ENCODE measurements around the gene BEGAIN. TPM values are rescaled to one million over a fixed set of nuclear protein-coding genes. Genes with fewer than 3 reads are reported as not detected.

The BEGAIN gene
- total RNA-seq, 4 donors from 2014 or later = 0.25 to 2.2 (median 1.6) TPM

GRCh38 chr14:100617410-100618317 lies 30.4 kb upstream of the BEGAIN start:
- WGBS, 2 donors = 47 to 57% methylated on average over 20 of the region's 20 CpGs

DNA sequence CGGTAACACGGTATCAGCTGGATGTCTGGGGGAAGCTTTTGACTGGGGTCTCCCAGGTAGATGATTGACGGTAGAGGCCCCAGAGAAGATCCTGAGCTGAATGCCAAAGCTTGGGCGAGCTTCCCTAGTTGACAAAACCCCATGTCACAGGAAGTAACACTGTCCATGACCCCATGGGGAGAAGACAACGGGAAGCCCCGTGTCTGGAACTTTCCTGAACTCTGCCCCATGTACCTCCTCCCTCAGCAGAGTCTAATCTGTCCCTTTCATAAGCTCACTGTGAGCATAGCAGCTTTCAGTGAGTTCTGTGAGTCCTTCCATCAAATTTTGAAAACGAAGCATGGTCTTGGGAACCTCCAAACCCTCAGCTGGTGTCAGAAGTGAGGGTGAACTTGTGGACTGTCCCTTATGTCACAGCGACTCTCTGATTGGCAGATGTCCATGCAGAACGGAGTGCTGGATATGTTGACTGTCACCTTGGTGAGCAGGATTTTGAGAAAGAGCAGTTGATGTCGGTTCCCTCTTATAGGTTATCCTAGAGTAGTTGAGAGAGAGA lies 29.7 kb upstream of the BEGAIN start:
- intact Hi-C loops (cut with DNase I; ENCODE audit: low total_unique reads) = no loop called here
- 65 to 67% methylated on average over 10 of the region's 10 CpGs for WGBS, 2 donors
- no peak for TF ChIP-seq POLR2A (IDR thresholded peaks at IDR 0.05)
- TF ChIP-seq, protein P1, sequence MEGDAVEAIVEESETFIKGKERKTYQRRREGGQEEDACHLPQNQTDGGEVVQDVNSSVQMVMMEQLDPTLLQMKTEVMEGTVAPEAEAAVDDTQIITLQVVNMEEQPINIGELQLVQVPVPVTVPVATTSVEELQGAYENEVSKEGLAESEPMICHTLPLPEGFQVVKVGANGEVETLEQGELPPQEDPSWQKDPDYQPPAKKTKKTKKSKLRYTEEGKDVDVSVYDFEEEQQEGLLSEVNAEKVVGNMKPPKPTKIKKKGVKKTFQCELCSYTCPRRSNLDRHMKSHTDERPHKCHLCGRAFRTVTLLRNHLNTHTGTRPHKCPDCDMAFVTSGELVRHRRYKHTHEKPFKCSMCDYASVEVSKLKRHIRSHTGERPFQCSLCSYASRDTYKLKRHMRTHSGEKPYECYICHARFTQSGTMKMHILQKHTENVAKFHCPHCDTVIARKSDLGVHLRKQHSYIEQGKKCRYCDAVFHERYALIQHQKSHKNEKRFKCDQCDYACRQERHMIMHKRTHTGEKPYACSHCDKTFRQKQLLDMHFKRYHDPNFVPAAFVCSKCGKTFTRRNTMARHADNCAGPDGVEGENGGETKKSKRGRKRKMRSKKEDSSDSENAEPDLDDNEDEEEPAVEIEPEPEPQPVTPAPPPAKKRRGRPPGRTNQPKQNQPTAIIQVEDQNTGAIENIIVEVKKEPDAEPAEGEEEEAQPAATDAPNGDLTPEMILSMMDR (IDR thresholded peaks at IDR 0.05) = no peak
- no peak overlapping the region for H3K4me3 ChIP-seq (ENCODE audit: low read depth, poor library complexity, severe bottlenecking)
- peak in 1 of 2 donors; percentile 50 for DNase-seq (ENCODE audit: low spot score in 2 of 2)

More at GRCh38 chr14:100617410-100618317, 30.4 kb upstream of the BEGAIN start:
- H3K4me3 ChIP-seq (ENCODE audit: low read depth, poor library complexity, severe bottlenecking) = no peak overlapping the region
- DNase-seq (ENCODE audit: low spot score in 2 of 2) = peak in 1 of 2 donors; percentile 75
- TF ChIP-seq POLR2A (IDR thresholded peaks at IDR 0.05) = no peak
- TF ChIP-seq, protein P1 (IDR thresholded peaks at IDR 0.05) = no peak
- intact Hi-C loops (cut with DNase I; ENCODE audit: low total_unique reads) = no loop called here

- no peak for TF ChIP-seq POLR2A (IDR thresholded peaks at IDR 0.05)
- TF ChIP-seq, protein P1 (IDR thresholded peaks at IDR 0.05) = no peak
Observed at GRCh38 chr14:100615736-100616695, 28.8 kb upstream of the BEGAIN start.

GRCh38 chr14:100614803-100615202 lies 27.6 kb upstream of the BEGAIN start:
- no peak for DNase-seq (ENCODE audit: low spot score in 2 of 2)
- intact Hi-C loops (cut with DNase I; ENCODE audit: low total_unique reads) = no loop called here
- TF ChIP-seq, protein P1 (IDR thresholded peaks at IDR 0.05) = no peak
- no peak for TF ChIP-seq POLR2A (IDR thresholded peaks at IDR 0.05)
- no peak overlapping the region for H3K4me3 ChIP-seq (ENCODE audit: low read depth, poor library complexity, severe bottlenecking)

More at GRCh38 chr14:100615736-100616695, 28.8 kb upstream of the BEGAIN start:
- no peak overlapping the region for H3K4me3 ChIP-seq (ENCODE audit: low read depth, poor library complexity, severe bottlenecking)
- 83 to 87% methylated on average over 25 of the region's 25 CpGs for WGBS, 2 donors
- intact Hi-C loops (cut with DNase I; ENCODE audit: low total_unique reads) = no loop called here
- peak in 1 of 2 donors; percentile 43 for DNase-seq (ENCODE audit: low spot score in 2 of 2)

DNA sequence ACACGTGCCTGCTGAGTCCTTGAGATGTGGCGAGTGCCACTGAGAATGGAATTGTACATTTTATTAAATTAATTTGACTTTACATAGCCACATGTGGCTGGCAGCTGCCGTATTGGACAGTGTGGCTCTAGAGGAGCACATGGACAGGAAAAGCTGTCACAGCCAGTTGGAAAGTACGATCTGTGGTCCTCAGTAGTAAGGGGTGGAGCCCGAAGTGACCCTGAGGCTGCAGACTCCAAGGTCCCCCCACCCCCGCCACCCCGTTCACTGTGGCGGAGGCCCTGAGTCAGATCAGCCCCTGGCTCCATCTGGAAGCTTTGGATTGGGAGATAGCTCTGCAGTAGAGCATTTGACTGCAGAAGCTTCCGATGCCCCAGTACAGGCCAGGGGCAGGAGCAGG lies 25.8 kb upstream of the BEGAIN start:
- H3K4me3 ChIP-seq (ENCODE audit: low read depth, poor library complexity, severe bottlenecking) = no peak overlapping the region
- no peak for TF ChIP-seq POLR2A (IDR thresholded peaks at IDR 0.05)
- TF ChIP-seq, protein P1 (IDR thresholded peaks at IDR 0.05) = no peak
- intact Hi-C loops (cut with DNase I; ENCODE audit: low total_unique reads) = no loop called here
- 43 to 62% methylated on average over 9 of the region's 9 CpGs for WGBS, 2 donors
- peak in 1 of 2 donors; percentile 72 for DNase-seq (ENCODE audit: low spot score in 2 of 2)
